ENCODE measurements around the gene IMMP2L.
"Not testable (repeated sequence)": the region's sequence is repeated elsewhere in the genome, so short reads cannot be mapped to it uniquely, and the experiment has no call there.

The IMMP2L gene

GRCh38 chr7:110673148-110673547 is 889.1 kb downstream of the IMMP2L start:
- TF ChIP-seq, protein P1, sequence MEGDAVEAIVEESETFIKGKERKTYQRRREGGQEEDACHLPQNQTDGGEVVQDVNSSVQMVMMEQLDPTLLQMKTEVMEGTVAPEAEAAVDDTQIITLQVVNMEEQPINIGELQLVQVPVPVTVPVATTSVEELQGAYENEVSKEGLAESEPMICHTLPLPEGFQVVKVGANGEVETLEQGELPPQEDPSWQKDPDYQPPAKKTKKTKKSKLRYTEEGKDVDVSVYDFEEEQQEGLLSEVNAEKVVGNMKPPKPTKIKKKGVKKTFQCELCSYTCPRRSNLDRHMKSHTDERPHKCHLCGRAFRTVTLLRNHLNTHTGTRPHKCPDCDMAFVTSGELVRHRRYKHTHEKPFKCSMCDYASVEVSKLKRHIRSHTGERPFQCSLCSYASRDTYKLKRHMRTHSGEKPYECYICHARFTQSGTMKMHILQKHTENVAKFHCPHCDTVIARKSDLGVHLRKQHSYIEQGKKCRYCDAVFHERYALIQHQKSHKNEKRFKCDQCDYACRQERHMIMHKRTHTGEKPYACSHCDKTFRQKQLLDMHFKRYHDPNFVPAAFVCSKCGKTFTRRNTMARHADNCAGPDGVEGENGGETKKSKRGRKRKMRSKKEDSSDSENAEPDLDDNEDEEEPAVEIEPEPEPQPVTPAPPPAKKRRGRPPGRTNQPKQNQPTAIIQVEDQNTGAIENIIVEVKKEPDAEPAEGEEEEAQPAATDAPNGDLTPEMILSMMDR (IDR thresholded peaks at IDR 0.05; ENCODE audit: poor library complexity, severe bottlenecking): no peak
- no peaks in the 10 kb centered on the region for H3K9me3 ChIP-seq (ENCODE audit: severe bottlenecking)
- H3K4me3 ChIP-seq (ENCODE audit: severe bottlenecking): no peak overlapping the region
- ATAC-seq (ENCODE audit: low read depth) (no peak), DNase-seq (ENCODE audit: low spot score) (no peak)
- H3K27ac ChIP-seq (ENCODE audit: poor library complexity, severe bottlenecking): no peak overlapping the region
- no peaks in the 10 kb centered on the region for H3K4me1 ChIP-seq (ENCODE audit: insufficient read depth, poor library complexity, severe bottlenecking)
- no peaks in the 10 kb centered on the region for H3K36me3 ChIP-seq (ENCODE audit: low read depth)
- no peaks in the 10 kb centered on the region for H3K27me3 ChIP-seq (ENCODE audit: insufficient read depth, poor library complexity, severe bottlenecking)

DNA sequence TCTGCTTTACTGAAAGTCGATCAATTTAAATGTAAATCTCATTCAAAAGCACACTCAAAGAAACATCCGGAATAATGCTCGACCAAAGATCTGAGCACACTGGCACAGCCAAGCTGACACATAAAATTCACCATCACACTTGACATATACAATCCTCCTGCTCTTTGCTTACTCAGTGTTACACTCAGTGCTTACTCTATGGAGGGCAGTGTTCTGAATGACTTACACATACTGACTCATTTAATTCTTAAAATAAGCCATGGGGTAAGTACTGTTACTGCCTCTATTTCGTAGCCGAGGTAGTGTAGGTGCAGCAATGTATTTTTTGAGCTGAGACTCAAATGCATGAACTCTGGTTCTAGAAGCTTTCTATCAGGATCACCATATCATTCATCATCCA is 892.9 kb downstream of the IMMP2L start:
- DNase-seq (ENCODE audit: low spot score) (no peak), ATAC-seq (ENCODE audit: low read depth) (no peak)
- H3K27me3 ChIP-seq (ENCODE audit: insufficient read depth, poor library complexity, severe bottlenecking): no peaks in the 10 kb centered on the region

DNA sequence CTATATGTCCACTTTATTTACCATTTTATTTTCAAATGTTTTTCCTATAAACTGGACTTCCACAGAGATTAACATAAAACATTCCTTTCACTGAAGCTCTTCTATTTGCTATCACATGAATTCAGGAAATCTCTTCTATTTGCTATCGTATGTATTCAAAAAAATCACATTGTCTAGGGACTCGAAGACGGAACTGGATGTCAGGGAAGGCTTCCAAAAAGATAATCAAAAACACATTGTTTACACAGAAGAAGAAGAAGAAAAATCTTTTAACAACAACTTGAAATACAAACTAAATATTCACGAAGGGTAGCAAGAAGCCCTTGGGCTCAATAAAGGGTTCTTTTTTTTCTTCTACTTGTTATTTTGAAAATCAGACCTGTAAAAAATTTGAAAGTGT is 897.5 kb downstream of the IMMP2L start:
- no peaks in the 10 kb centered on the region for H3K4me1 ChIP-seq (ENCODE audit: insufficient read depth, poor library complexity, severe bottlenecking)
- no peaks in the 10 kb centered on the region for H3K9me3 ChIP-seq (ENCODE audit: severe bottlenecking)
- DNase-seq (ENCODE audit: low spot score): no peak
- no peak overlapping the region for H3K4me3 ChIP-seq (ENCODE audit: severe bottlenecking)
- TF ChIP-seq, protein P1 (IDR thresholded peaks at IDR 0.05; ENCODE audit: poor library complexity, severe bottlenecking): no peak
- H3K27ac ChIP-seq (ENCODE audit: poor library complexity, severe bottlenecking): no peak overlapping the region
- H3K36me3 ChIP-seq (ENCODE audit: low read depth): no peaks in the 10 kb centered on the region
- ATAC-seq (ENCODE audit: low read depth): no peak
- H3K27me3 ChIP-seq (ENCODE audit: insufficient read depth, poor library complexity, severe bottlenecking): no peaks in the 10 kb centered on the region

More for the DNA sequence above, 892.9 kb downstream of the IMMP2L start:
- Histone ChIP-seq H3K9me3 (ENCODE audit: severe bottlenecking) (no peaks in the 10 kb centered on the region), H3K27ac (ENCODE audit: poor library complexity, severe bottlenecking) (no peak overlapping the region), H3K4me1 (ENCODE audit: insufficient read depth, poor library complexity, severe bottlenecking) (no peaks in the 10 kb centered on the region), H3K4me3 (ENCODE audit: severe bottlenecking) (no peak overlapping the region), H3K36me3 (ENCODE audit: low read depth) (no peaks in the 10 kb centered on the region)
- TF ChIP-seq, protein P1 (IDR thresholded peaks at IDR 0.05; ENCODE audit: poor library complexity, severe bottlenecking): no peak

GRCh38 chr7:110660637-110661036 is 901.7 kb downstream of the IMMP2L start:
- not testable (repeated sequence) for H3K27ac ChIP-seq (ENCODE audit: poor library complexity, severe bottlenecking); H3K4me1 ChIP-seq (ENCODE audit: insufficient read depth, poor library complexity, severe bottlenecking); H3K4me3 ChIP-seq (ENCODE audit: severe bottlenecking); H3K9me3 ChIP-seq (ENCODE audit: severe bottlenecking); DNase-seq (ENCODE audit: low spot score); H3K27me3 ChIP-seq (ENCODE audit: insufficient read depth, poor library complexity, severe bottlenecking); ATAC-seq (ENCODE audit: low read depth); H3K36me3 ChIP-seq (ENCODE audit: low read depth)

- Histone ChIP-seq H3K27me3 (ENCODE audit: insufficient read depth, poor library complexity, severe bottlenecking) (no peaks in the 10 kb centered on the region), H3K4me1 (ENCODE audit: insufficient read depth, poor library complexity, severe bottlenecking) (no peaks in the 10 kb centered on the region), H3K36me3 (ENCODE audit: low read depth) (no peaks in the 10 kb centered on the region), H3K4me3 (ENCODE audit: severe bottlenecking) (no peak overlapping the region), H3K27ac (ENCODE audit: poor library complexity, severe bottlenecking) (no peak overlapping the region), H3K9me3 (ENCODE audit: severe bottlenecking) (no peaks in the 10 kb centered on the region)
- DNase-seq (ENCODE audit: low spot score): no peak
- TF ChIP-seq, protein P1 (IDR thresholded peaks at IDR 0.05; ENCODE audit: poor library complexity, severe bottlenecking): no peak
- no peak for ATAC-seq (ENCODE audit: low read depth)
Measured at GRCh38 chr7:110650328-110650727, 912.0 kb downstream of the IMMP2L start.

All from RWPE2 (cell line).